RPMI7951 (cell line): ENCODE data around the gene PCDHB3. TPM values are rescaled to one million over a fixed set of nuclear protein-coding genes. Genes with fewer than 3 reads are reported as not detected.
"Not testable (repeated sequence)": the region's sequence is repeated elsewhere in the genome, so short reads cannot be mapped to it uniquely, and the experiment has no call there.

Experiments
- DNase-seq: peaks from one replicate; pipeline ENCODE4 v3.0.0-alpha.2; 2012; ENCODE audit warnings: low read depth
- total RNA-seq: library from RNA; depleted of rRNA; stranded (reverse); fragments of >200 nt; shearing (Covaris generic); gene quantifications from 2 replicates; pipeline ENCODE4 v1.2.3, GENCODE V29; 2014; rRNA removed

Gene PCDHB3
- 0.12 and 0.20 TPM in 2 replicates for total RNA-seq

GRCh38 chr5:141100243-141100805 is at the start of gene PCDHB3:
Gene PCDHB3, plus strand, starts transcription at chr5:141100473. Its CDS starts 177 bp downstream, at chr5:141100650.
- DNase-seq, result peak; percentile 65

DNA sequence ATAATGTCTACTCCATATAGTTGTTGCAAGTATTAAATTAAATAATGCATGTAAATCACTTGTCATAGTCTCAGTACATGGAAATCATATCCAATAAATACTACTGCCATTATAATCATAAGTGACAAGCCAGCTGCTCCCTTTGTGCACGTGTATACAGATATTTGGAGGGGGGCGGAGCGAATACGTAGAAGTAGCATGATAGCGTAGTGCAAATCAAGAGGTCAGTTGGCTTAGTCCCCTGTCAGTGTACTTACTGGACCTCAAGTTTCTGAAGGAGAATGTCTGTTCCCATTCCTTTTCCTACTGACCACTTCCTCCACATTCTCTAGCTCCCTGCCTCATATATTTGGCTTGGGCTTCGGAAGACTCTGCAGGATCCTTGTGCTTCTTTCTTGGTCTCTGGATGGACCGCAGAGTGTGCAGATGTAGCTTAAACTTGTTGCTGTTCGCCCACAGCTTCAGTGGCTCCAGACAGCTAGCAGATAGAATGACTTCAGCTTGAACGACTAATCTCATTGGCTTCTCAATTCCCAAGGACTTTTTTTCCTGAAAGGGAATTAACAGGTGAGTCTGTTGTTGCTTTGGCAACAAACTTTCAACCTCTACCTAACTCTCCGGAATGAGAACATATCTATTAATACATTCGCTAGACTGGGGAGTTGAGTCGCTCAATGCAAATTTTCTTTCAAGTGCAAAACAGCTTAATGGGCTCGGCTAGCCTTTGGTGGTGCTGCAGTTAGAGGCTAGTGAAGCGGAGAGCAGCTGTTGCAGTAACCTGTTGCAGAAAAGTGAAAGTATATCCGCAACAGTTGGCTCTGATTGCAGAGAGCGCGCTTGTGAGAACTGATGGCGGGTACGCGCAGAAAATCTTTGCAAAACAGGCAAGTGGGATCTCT is 49.4 kb upstream of the PCDHB3 start, which contains the start of gene PCDHB1:
PCDHB1 (plus strand) TSS at position 753 of the 899 bp plus-strand sequence; CDS start at position 850, 97 bp downstream.
- peak; percentile 2 for DNase-seq

GRCh38 chr5:141051521-141051866 is 48.8 kb upstream of the PCDHB3 start:
- DNase-seq, result no peak

- no peak for DNase-seq
These were observed 22.4 kb upstream of the PCDHB3 start for GRCh38 chr5:141077826-141078225.

DNA sequence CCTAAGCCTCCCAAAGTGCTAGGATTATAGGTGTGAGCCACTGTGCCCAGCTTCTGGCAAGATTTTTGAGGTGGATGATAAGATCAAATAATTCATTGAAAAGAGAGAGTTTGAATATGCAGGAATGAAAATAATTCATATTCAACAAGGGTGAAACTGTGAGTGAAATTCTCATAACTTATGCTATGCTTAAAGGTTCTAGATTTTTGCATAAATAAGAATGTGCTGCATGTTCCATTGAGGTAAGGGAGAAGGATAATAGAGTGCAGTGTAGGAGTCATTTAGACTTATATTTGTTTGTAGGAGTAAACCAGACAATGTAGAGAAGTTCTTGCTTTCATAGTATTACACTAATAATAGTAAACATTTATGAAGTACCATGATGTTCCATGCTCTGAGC is 18.0 kb upstream of the PCDHB3 start:
- DNase-seq, result no peak

- DNase-seq, result peak; percentile 67
These were observed 15.7 kb upstream of the PCDHB3 start for GRCh38 chr5:141084487-141084989.

- DNase-seq, result peak; percentile 68
These were observed 5.6 kb upstream of the PCDHB3 start, which contains the start of gene PCDHB2 for GRCh38 chr5:141094481-141095262. Gene PCDHB2, plus strand, starts transcription at chr5:141094615. Its CDS starts 176 bp downstream, at chr5:141094791.

DNA sequence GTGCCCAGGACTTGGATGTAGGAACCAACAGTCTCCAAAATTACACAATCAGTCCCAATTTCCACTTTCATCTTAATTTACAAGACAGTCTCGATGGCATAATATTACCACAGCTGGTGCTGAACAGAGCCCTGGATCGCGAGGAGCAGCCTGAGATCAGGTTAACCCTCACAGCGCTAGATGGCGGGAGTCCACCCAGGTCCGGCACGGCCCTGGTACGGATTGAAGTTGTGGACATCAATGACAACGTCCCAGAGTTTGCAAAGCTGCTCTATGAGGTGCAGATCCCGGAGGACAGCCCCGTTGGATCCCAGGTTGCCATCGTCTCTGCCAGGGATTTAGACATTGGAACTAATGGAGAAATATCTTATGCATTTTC is 5.0 kb upstream of the PCDHB3 start:
- no peak for DNase-seq

GRCh38 chr5:141096181-141096580 is 4.1 kb upstream of the PCDHB3 start:
- DNase-seq, result not testable (repeated sequence)

DNA sequence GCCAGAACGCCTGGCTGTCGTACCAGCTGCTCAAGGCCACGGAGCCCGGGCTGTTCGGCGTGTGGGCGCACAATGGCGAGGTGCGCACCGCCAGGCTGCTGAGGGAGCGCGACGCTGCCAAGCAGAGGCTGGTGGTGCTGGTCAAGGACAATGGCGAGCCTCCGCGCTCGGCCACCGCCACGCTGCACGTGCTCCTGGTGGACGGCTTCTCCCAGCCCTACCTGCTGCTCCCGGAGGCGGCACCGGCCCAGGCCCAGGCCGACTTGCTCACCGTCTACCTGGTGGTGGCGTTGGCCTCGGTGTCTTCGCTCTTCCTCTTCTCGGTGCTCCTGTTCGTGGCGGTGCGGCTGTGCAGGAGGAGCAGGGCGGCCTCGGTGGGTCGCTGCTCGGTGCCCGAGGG is 3.7 kb upstream of the PCDHB3 start:
- not testable (repeated sequence) for DNase-seq

DNA sequence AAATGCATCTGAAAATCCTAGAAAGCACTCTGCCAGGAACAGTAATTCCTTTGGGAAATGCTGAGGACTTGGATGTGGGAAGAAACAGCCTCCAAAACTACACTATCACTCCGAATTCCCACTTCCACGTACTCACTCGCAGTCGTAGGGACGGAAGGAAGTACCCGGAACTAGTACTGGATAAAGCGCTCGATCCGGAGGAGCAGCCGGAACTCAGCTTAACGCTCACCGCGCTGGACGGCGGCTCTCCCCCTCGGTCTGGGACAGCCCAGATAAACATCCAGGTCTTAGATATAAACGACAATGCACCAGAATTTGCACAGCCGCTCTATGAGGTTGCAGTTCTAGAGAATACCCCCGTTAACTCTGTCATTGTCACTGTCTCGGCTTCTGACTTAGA is 786 bp downstream of the PCDHB3 start:
- no peak for DNase-seq

DNA sequence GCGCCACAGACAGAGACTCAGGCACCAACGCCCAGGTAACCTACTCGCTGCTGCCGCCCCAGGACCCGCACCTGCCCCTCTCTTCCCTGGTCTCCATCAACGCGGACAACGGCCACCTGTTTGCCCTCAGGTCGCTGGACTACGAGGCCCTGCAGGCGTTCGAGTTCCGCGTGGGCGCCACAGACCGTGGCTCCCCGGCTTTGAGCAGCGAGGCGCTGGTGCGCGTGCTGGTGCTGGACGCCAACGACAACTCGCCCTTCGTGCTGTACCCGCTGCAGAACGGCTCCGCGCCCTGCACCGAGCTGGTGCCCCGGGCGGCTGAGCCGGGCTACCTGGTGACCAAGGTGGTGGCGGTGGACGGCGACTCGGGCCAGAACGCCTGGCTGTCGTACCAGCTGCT is 1.8 kb downstream of the PCDHB3 start:
- DNase-seq, result not testable (repeated sequence)

- DNase-seq, result not testable (repeated sequence)
These were observed 2.2 kb downstream of the PCDHB3 start for GRCh38 chr5:141102471-141102870.

GRCh38 chr5:141105350-141105749 is 5.1 kb downstream of the PCDHB3 start:
- DNase-seq, result no peak

- DNase-seq, result no peak
These were observed 19.0 kb downstream of the PCDHB3 start for GRCh38 chr5:141119250-141119649.

- peak; percentile 31 for DNase-seq
These were observed 21.3 kb downstream of the PCDHB3 start, which contains the start of gene PCDHB4 for GRCh38 chr5:141121563-141121962. Gene PCDHB4, plus strand, starts transcription at chr5:141121818. Its CDS starts 181 bp downstream, at chr5:141121999.

DNA sequence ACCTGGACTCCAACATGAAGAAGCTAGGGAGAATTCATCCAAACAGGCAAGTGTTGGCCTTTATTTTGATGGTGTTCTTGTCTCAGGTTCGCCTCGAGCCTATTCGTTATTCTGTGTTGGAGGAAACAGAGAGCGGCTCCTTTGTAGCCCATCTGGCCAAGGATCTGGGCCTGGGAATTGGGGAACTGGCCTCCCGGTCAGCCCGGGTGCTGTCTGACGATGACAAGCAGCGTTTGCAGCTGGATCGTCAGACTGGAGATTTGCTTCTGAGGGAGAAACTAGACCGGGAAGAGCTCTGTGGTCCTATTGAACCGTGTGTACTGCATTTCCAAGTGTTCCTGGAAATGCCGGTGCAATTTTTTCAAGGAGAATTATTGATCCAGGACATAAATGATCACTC is 21.7 kb downstream of the PCDHB3 start:
- no peak for DNase-seq

- not testable (repeated sequence) for DNase-seq
These were observed 23.3 kb downstream of the PCDHB3 start for GRCh38 chr5:141123396-141124135.

- no peak for DNase-seq
These were observed 27.0 kb downstream of the PCDHB3 start for GRCh38 chr5:141127305-141127704.

- DNase-seq, result peak; percentile 34
These were observed 34.9 kb downstream of the PCDHB3 start, which contains the start of gene PCDHB5 for GRCh38 chr5:141135030-141135717. Gene PCDHB5, plus strand, starts transcription at chr5:141135206. Its CDS starts 229 bp downstream, at chr5:141135435.
